HG03045 (cell line): ENCODE measurements around the gene TMC5.

Experiments
- ATAC-seq: cut with Tn5 transposase; IDR thresholded peaks from one replicate; pipeline ENCODE4 v1.9.1; 2021; ENCODE audit warnings: mild to moderate bottlenecking, moderate library complexity; ENCODE audit not compliant: unreplicated experiment

TMC5 gene

GRCh38 chr16:19502395-19503131 is 84.9 kb downstream of the TMC5 start:
- ATAC-seq: no peak

DNA sequence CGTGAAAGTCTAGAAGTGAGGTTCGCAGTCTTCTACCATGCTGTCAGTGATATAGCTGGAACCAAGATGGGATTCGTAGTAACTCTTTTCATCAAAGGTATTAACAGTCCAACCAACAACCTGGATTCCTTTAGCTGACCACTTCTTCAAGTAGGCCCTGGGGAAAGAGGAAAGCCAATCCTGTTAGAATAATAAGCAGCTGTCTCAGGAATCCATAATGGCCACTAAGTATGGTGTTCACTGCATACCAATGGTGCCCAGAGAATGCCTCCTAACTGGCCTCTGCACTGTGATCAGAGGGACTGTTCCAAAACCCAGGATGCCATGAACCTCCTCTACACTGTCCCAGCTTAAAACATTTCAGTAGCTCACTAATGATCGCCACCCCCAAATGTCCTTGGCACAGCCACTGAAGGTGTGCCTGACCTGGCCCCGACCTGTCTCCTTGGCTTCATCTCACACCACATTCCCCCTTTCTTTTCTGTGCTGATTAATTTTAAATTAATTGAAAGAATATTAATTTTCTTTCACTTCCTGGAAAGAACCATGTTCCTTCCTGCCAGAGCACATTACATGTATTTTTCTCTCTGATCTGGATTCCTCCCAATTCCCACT is 85.9 kb downstream of the TMC5 start:
- no peak for ATAC-seq

DNA sequence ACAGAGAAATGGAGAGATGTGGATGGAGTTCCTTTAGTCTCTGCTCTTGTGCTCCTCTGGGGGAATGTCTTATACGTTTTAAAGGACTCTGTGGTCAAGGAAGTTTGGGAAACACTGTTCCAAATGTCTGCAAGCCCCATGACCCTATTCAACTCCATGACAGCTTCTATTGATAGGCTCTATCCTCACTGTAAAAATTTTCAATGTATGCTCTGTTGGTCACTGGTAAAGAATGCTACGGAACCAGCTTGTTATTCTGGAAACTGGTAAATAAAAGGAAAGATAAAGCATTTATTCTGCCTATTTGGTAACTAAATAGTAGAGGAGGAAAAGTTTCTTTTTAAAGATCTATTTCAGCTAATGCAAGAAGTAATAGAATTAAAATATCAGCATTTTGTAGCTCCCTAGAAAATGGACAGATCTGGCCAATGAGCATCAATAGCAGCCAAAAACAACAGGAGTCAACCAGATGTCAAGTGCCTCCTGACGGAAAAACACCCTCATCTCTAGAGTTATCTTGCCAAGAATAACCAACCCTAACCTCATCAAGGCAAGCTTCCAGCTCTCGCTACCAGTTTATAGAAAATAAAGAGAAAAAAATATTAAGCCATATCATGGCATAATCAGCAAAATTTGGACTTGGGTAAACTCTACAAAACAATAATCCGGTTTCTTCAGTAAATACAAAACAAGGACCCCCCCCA is 88.1 kb downstream of the TMC5 start:
- no peak for ATAC-seq

DNA sequence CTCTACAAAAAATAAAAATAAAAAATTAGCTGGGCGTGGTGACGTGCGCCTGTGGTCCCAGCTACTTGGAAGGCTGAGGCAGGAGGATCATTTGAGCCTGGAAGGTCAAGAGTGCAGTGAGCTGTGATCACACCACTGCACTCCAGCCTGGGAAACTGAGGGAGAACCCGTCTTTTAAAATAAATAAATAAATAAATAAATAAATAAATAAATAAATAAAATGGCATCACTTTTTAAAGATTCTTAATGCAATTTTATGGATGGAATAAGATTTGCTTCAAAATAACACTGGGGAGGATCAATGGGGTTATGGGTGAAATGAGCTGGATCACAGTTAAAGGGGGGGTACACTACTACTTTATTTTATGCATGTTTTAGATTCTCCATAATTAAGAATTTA is 89.3 kb downstream of the TMC5 start:
- ATAC-seq: no peak

- ATAC-seq: no peak
These were observed 90.2 kb downstream of the TMC5 start for GRCh38 chr16:19507867-19508266.

GRCh38 chr16:19512297-19512696 is 94.6 kb downstream of the TMC5 start:
- no peak for ATAC-seq

GRCh38 chr16:19513377-19514053 is 95.8 kb downstream of the TMC5 start:
- no peak for ATAC-seq

DNA sequence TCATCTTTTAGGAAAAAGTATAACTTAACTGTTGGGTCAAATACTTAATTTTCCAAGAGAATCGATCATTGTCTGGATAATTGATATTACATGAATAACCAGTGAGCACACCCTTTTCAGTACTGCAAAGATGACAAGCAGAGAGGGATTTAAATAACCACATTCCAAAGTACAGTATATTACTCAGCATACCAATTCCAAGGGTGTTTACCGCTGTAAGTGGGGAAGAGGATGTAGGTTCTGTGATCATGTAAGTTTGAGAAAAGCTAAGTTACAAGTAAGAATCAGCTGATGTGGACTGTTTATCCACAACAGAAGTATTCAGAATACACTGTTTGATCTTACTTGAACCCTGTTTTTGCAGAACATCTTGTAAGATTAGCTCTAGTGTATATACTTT is 98.1 kb downstream of the TMC5 start:
- ATAC-seq: no peak

- ATAC-seq: no peak
These were observed 99.9 kb downstream of the TMC5 start for GRCh38 chr16:19517424-19518089.

GRCh38 chr16:19518388-19518787 is 100.7 kb downstream of the TMC5 start:
- ATAC-seq: no peak

GRCh38 chr16:19520861-19521331 is 103.2 kb downstream of the TMC5 start:
- no peak for ATAC-seq

- peak; percentile 84 for ATAC-seq
These were observed 104.1 kb downstream of the TMC5 start, which contains the start of gene GDE1 for GRCh38 chr16:19521471-19522396. Gene GDE1 (minus strand): TSS chr16:19522098. CDS start chr16:19521964, 134 bp downstream.

- ATAC-seq: no peak
These were observed 104.7 kb downstream of the TMC5 start for GRCh38 chr16:19522397-19522732.

GRCh38 chr16:19522760-19523159 is 105.1 kb downstream of the TMC5 start:
- no peak for ATAC-seq

DNA sequence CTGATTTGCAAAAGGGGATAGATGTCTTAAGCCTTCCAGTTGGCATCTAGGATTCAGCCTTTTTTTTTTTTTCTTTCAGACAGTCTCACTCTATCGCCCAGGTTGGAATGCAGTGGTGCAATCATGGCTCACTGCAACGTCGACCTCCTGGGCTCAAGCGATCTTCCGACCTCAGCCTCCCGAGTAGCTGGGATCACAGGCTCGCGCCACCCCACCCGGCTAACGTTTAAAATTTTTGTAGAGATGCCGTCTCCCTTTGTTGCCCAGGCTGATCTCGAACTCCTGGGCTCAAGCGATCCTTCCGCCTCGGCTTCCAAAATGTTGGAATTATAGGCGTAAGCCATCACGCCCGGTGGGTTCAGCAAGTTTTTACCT is 105.5 kb downstream of the TMC5 start:
- no peak for ATAC-seq

DNA sequence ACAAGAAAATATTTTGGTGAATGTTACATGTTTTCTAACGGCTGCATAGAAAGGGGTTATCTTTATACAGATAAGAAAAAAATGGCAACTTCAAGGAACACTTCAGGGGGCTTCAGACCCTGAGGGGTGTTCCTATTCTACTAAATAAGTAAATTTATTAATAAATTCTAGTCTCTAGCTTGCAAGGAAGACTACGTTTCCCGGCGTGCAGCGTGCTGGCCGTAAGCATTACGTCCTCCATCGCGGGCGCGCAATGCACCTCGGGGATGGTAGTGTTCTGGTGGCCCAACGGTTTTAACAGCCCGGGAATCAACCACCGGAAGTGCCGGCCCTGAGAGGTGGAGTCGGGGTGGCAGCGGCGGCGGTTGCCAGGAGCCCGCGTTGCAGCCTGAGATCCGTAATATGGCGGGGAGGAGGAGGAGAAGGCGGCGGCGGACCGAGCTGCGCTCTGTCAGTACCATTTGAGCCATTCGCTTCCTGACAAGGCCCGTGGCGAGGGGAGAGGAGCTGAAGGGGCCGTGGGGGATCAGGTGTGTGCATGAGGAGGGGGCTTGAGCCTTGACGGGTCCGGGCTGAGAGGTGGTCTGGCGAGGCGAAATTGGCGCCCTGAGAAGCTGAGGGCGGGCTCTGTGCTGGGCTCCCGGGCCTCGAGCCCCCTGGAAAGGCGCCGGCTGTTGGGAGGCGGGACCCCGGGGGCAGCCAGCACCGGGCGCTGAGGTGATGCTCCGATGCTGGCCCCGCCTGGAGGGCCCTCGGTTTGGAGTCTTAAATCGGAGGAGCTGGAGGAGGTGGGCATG is 106.1 kb downstream of the TMC5 start, which contains the start of gene CCP110:
Gene CCP110, plus strand, starts transcription at position 384 of the 797 bp plus-strand sequence. CDS start 3,940 bp downstream, outside the sequence.
- peak; percentile 74 for ATAC-seq

- no peak for ATAC-seq
These were observed 106.6 kb downstream of the TMC5 start for GRCh38 chr16:19524356-19524615.

DNA sequence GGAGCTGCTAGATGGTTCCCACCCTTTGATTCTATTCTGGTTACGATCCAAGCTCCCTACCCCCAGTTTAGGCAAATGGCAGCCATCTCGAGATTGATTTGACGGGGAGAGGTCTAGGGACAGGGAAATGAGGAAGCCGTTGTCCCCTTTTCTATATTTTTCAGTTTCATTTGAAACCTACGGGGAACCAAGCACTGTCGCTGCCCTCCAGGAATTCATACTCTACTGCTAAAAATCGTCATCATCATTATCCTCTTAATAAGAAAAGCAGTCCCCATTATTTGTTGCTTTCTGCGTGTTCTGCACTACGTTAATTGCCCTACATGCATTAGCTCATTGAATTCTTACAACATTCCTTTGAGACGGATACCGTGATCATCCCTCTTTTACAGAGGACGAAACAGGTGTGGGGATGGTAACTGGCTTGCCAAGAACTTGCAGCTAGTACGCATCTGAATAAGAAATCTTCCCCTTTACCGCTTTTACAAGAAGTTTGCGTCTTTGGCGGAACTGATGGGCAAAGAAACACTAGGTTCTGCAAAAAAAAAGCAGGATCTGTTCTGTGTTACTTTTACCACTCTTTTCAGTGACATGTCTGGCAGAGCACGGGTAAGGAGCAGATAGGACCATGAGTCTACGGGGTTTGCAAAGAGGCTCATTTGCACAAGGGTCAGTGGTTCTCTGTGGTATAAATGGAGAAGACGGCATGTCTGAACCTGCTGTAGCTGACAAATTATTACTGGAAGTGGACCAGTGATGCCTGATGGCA is 107.1 kb downstream of the TMC5 start:
- no peak for ATAC-seq

DNA sequence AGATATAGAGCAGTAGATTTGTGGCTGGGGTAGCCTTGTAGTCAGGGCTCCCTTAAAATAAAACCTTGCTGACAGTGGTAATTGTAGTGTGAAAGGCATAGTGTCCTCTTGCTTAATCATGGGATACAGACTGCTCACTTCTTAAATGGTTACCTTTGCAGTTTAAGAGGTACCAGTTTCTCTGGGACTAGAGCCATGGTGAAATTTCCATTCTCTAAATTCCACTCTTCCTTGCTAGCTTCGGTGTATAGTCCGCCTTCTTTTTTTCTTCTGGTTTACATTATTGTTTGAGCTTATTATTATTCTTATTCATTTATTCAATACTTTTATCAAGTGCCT is 107.7 kb downstream of the TMC5 start:
- ATAC-seq: no peak
